AG04450 (cell line): ENCODE measurements around the gene TMEM234. TPM values are rescaled to one million over a fixed set of nuclear protein-coding genes. Genes with fewer than 3 reads are reported as not detected.

ENCODE experiments used
- CTCF ChIA-PET: fragments of 300-600, 350-600 bp; formaldehyde crosslinking; extraction: SDS; loops from one replicate; lab custom pipeline; 2022; ENCODE audit warnings: antibody characterized with exemption, inconsistent platforms; lab: Charles Lee
- POLR2A ChIA-PET: fragments of 350-600 bp; formaldehyde crosslinking; extraction: SDS; loops from one replicate; lab custom pipeline; 2021; ENCODE audit warnings: antibody characterized with exemption, inconsistent platforms; lab: Yijun Ruan, JAX
- DNase-seq: peaks from one replicate; pipeline ENCODE4 v3.0.0-alpha.2; 2011; ENCODE audit warnings: low read depth, low spot score
- H3K27ac ChIP-seq: one replicate; pipeline ENCODE4 v1.5.1; 2012; ENCODE audit warnings: low read depth, low read length, control low read depth
- H3K27me3 ChIP-seq: one replicate; pipeline ENCODE4 v1.6.0; 2012; ENCODE audit warnings: low read length; ENCODE audit not compliant: control insufficient read depth, insufficient read depth
- H3K4me3 ChIP-seq: 2 replicates; pipeline ENCODE4 v1.5.1; 2011; ENCODE audit warnings: mild to moderate bottlenecking, low read depth, low read length, control low read depth
- H3K9me3 ChIP-seq: 2 replicates; pipeline ENCODE4 v1.5.1; 2012; ENCODE audit warnings: low read length; ENCODE audit not compliant: control insufficient read depth, insufficient read depth
- polyA plus RNA-seq: library from polyadenylated mRNA; depleted of rRNA; stranded (reverse); fragments of >200 nt; gene quantifications from 2 replicates; pipeline ENCODE4 v1.2.3, GENCODE V29; 2011; rRNA removed
- small RNA-seq: library from RNA; depleted of rRNA; stranded (forward); fragments of <200 nt; gene quantifications from one replicate; pipeline ENCODE3, GENCODE V24; 2012; ENCODE audit warnings: low read depth; ENCODE audit not compliant: insufficient read length
- TF ChIP-seq, protein P1 (sequence below): IDR thresholded peaks from 2 replicates; pipeline ENCODE4 v1.5.1; 2011; ENCODE audit warnings: low read depth, low read length, control low read depth, inconsistent platforms

TMEM234 gene
- polyA plus RNA-seq, 1 experiment: 17.3 TPM

DNA sequence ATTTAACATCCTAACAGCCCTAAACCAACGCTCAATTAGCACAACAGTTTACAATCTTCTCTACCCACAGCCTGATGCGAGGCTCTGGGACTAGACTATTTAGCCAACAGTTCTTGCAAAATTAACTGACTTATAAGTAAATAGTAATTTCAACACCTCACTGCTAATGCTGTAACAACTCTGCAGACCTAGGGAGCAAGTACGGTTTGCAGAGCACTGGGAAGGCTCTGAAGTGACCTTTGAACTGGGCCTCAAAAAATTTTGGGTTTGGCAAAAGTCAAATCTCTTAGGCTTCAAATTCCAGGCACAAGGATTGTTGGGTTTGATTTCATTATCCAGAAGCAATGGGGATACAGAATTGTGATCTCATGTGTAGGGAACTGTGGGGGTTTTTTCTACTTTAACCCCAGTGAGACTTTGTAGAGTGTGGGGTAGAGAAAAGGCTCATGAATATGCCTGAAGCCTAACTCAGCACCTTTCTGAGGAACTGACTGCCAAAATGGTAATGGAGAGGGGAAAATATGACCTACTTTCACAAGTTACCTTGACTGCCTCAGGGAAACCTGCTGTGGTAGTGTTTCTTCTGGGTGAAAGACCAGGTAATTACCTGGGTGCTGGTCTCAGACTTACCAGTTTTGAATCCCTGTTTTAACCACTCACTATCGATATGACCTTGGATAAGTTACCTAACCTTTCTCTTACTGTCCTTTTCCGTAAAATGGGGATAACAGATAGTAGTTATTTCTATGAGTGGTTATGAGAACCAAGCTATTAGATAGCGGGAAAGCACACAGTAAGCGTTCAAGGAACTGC, 43.6 kb downstream of the TMEM234 start:
- H3K4me3 ChIP-seq: no peak overlapping the region
- no peaks in the 10 kb centered on the region for H3K27me3 ChIP-seq
- H3K27ac ChIP-seq: peak overlapping the region; percentile 58
- H3K9me3 ChIP-seq: no peaks in the 10 kb centered on the region; the same call in 1 of the 2 replicates
- ChIA-PET CTCF (no interaction called here), POLR2A (interaction anchor here (0.7 to 2.6 kb wide), 13 partner anchors 17 to 157 kb away, joined by 3 to 19 read pairs (median 7); partner anchors contain the start of genes CCDC28B, IQCC, KPNA6 and MARCKSL1)
- TF ChIP-seq, protein P1, sequence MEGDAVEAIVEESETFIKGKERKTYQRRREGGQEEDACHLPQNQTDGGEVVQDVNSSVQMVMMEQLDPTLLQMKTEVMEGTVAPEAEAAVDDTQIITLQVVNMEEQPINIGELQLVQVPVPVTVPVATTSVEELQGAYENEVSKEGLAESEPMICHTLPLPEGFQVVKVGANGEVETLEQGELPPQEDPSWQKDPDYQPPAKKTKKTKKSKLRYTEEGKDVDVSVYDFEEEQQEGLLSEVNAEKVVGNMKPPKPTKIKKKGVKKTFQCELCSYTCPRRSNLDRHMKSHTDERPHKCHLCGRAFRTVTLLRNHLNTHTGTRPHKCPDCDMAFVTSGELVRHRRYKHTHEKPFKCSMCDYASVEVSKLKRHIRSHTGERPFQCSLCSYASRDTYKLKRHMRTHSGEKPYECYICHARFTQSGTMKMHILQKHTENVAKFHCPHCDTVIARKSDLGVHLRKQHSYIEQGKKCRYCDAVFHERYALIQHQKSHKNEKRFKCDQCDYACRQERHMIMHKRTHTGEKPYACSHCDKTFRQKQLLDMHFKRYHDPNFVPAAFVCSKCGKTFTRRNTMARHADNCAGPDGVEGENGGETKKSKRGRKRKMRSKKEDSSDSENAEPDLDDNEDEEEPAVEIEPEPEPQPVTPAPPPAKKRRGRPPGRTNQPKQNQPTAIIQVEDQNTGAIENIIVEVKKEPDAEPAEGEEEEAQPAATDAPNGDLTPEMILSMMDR: no peak
- no peak for DNase-seq

DNA sequence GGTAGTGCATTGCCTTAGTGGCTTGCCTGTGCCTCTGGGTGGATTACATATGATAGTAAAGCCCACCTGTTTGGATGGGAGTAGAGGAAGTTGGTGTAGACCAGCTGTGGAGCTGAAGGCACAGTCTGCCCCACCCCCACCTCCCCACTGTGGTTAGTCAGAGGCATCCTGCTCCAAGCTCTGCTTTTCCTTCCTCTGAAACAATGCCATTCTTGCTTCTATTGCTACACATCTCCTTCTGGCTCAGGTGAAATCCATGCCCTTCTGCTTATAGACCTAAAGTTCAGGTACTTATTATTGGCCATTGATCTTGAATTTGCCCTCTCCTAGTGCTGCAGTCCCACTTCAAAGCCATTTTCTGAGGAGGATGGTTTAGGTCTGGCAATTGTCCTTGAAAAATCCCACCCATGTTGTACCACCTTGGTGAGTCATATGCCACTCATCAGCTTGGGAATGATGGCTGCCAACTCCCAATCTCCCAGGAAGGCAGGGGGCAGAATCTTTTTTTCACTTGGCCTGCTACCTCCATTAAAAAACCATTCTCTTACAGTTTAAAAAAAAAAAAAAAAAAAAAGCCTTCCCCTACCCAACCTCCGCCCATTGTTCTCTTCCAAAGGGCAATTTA, 49.4 kb downstream of the TMEM234 start:
- TF ChIP-seq, protein P1: no peak
- Histone ChIP-seq H3K27me3 (no peaks in the 10 kb centered on the region), H3K4me3 (no peak overlapping the region), H3K27ac (peak overlapping the region; percentile 34), H3K9me3 (no peaks in the 10 kb centered on the region)
- POLR2A ChIA-PET: interaction anchor here (0.6 kb wide), 1 partner anchor 151 kb away, joined by 3 read pairs; no protein-coding TSS in a partner anchor
- CTCF ChIA-PET: no interaction called here
- DNase-seq: no peak

DNA sequence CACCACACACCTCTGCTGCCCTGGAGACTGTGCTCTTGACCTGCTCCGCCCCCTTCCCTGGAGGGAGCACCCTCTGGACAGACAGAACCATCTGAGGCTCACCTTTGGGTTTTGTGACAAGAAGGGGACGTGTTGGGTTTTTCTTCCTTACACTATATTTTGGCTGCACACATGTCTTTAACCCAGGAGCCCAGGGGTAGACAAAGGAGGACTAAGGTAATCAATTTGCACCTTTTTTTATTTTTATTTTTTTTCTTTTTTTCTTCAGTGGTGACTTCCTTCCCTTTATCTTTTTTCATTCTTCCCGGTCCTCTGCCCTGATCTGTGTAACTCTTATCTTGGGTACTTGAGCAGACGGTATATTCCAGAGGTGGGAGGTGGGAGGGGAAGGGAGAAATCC, 51.2 kb downstream of the TMEM234 start:
- H3K27me3 ChIP-seq: no peaks in the 10 kb centered on the region
- no peak overlapping the region for H3K4me3 ChIP-seq
- POLR2A ChIA-PET: no interaction called here
- H3K9me3 ChIP-seq: no peaks in the 10 kb centered on the region
- H3K27ac ChIP-seq: no peak overlapping the region
- no peak for DNase-seq
- CTCF ChIA-PET: no interaction called here
- TF ChIP-seq, protein P1: no peak

Small RNAs within 50 kb of the gene (small RNA-seq; reads per million reads assigned to genes)
- not detected for gene RF00017

Other genes starting within 250 kb of the TMEM234 start
- gene KHDRBS1, start 208.5 kb downstream of the TMEM234 start, polyA plus RNA-seq: 76.2 and 76.6 TPM in 2 replicates
- 16.2 and 21.0 TPM in 2 replicates for gene TMEM39B, start 149.4 kb downstream of the TMEM234 start, polyA plus RNA-seq
- 45.9 and 54.4 TPM in 2 replicates for gene KPNA6, start 114.3 kb downstream of the TMEM234 start, polyA plus RNA-seq
- gene TXLNA, start 42.7 kb downstream of the TMEM234 start, polyA plus RNA-seq: 49.3 and 52.8 TPM in 2 replicates
- gene CCDC28B, start 21.8 kb downstream of the TMEM234 start, polyA plus RNA-seq: 17.6 and 20.8 TPM in 2 replicates
- 1.2 and 1.3 TPM in 2 replicates for gene IQCC, start 16.7 kb downstream of the TMEM234 start, polyA plus RNA-seq
- not detected in 2 replicates for gene DCDC2B, start 13.3 kb downstream of the TMEM234 start, polyA plus RNA-seq
- gene EIF3I, start 54 bp upstream of the TMEM234 start, polyA plus RNA-seq: 357 and 399 TPM in 2 replicates
- 0.40 and 0.43 TPM in 2 replicates for gene FAM167B, start 24.9 kb upstream of the TMEM234 start, polyA plus RNA-seq
- gene LCK, start 28.9 kb upstream of the TMEM234 start, polyA plus RNA-seq: not detected in 2 replicates
- gene HDAC1, start 69.7 kb upstream of the TMEM234 start, polyA plus RNA-seq: 157 and 172 TPM in 2 replicates
- 196 and 200 TPM in 2 replicates for gene MARCKSL1, start 113.9 kb upstream of the TMEM234 start, polyA plus RNA-seq
- gene FAM229A, start 140.1 kb upstream of the TMEM234 start, polyA plus RNA-seq: 1.4 and 1.6 TPM in 2 replicates
- gene TSSK3, start 140.2 kb upstream of the TMEM234 start, polyA plus RNA-seq: 0.33 and 0.45 TPM in 2 replicates
- 45.3 and 53.1 TPM in 2 replicates for gene BSDC1, start 172.1 kb upstream of the TMEM234 start, polyA plus RNA-seq
- gene ZBTB8B, start 242.7 kb upstream of the TMEM234 start, polyA plus RNA-seq: not detected in 2 replicates